Activated T-cell treated with anti-CD3 and anti-CD28 coated beads, Interleukin-2, amount 50 U/mL, for 48 hours (primary cell): ENCODE measurements around the gene MEPCE.

Source experiments
- DNase-seq, 2 experiments: peaks; one replicate each; pipeline ENCODE4 v3.0.0-alpha.2; 2020

MEPCE gene

GRCh38 chr7:100407285-100408180, 22.1 kb upstream of the MEPCE start:
- peak; percentile 49 to 51 for DNase-seq

GRCh38 chr7:100411101-100411500, 18.5 kb upstream of the MEPCE start:
- DNase-seq: no peak

GRCh38 chr7:100413346-100413745, 16.3 kb upstream of the MEPCE start:
- DNase-seq: no peak

GRCh38 chr7:100413889-100414288, 15.7 kb upstream of the MEPCE start:
- DNase-seq: no peak

GRCh38 chr7:100415448-100415847, 14.2 kb upstream of the MEPCE start:
- DNase-seq: no peak

- no peak for DNase-seq
Observed at GRCh38 chr7:100418930-100419659, 10.5 kb upstream of the MEPCE start.

- DNase-seq: no peak
Observed at GRCh38 chr7:100419660-100420226, 9.9 kb upstream of the MEPCE start.

GRCh38 chr7:100423315-100423714, 6.3 kb upstream of the MEPCE start:
- no peak for DNase-seq

GRCh38 chr7:100425347-100425746, 4.3 kb upstream of the MEPCE start:
- no peak for DNase-seq

- DNase-seq: no peak
Observed at GRCh38 chr7:100426516-100426915, 3.1 kb upstream of the MEPCE start.

- DNase-seq: no peak
Observed at GRCh38 chr7:100427762-100428198, 1.9 kb upstream of the MEPCE start.

GRCh38 chr7:100428199-100428966, 1.2 kb upstream of the MEPCE start, which contains the start of gene ZCWPW1:
Gene ZCWPW1, minus strand, starts transcription at chr7:100428703. Its CDS starts 8,054 bp downstream, at chr7:100420649.
- peak; percentile 98 to 99 for DNase-seq

GRCh38 chr7:100428967-100429636, 529 bp upstream of the MEPCE start:
- peak; percentile 100 for DNase-seq

GRCh38 chr7:100430493-100431285, 1.1 kb downstream of the MEPCE start:
- DNase-seq: peak in 1 of 2 experiments; percentile 61

- DNase-seq: no peak
Observed at GRCh38 chr7:100431286-100431735, 1.7 kb downstream of the MEPCE start.

GRCh38 chr7:100432053-100432452, 2.4 kb downstream of the MEPCE start:
- DNase-seq: no peak

- DNase-seq: no peak
Observed at GRCh38 chr7:100432621-100433275, 3.1 kb downstream of the MEPCE start.

- DNase-seq: no peak
Observed at GRCh38 chr7:100433276-100433591, 3.6 kb downstream of the MEPCE start.

GRCh38 chr7:100433592-100434296, 4.1 kb downstream of the MEPCE start:
- DNase-seq: no peak
